Esophagus squamous epithelium (tissue), 5 donors: ENCODE data around the gene MFNG. TPM values are rescaled to one million over a fixed set of nuclear protein-coding genes. Genes with fewer than 3 reads are reported as not detected.

Experiments
- DNase-seq: peaks from one replicate; lab custom pipeline; 2025; lab: John Stamatoyannopoulos, UW
- H3K27ac ChIP-seq, 4 donors: fragments of 200-600 bp; sonication (generic); one replicate each; pipeline ENCODE4 v1.5.1; 2016 to 2019; ENCODE audit warnings: mild to moderate bottlenecking in 1 of 4
- H3K27me3 ChIP-seq, 4 donors: fragments of 200-600 bp; sonication (generic); 1 replicate in 3 of 4; 2 replicates in 1 of 4; pipeline versions ENCODE4 v1.5.1 to v1.6.0; 2017 to 2021; ENCODE audit warnings: antibody characterized with exemption in 1 of 4
- H3K36me3 ChIP-seq, 3 donors: fragments of 200-600 bp; sonication (generic); one replicate each; pipeline ENCODE4 v1.5.1; 2016 to 2019
- H3K4me1 ChIP-seq, 3 donors: fragments of 200-600 bp; sonication (generic); one replicate each; pipeline ENCODE4 v1.5.1; 2017 to 2019
- H3K4me3 ChIP-seq, 4 donors: fragments of 200-600 bp; sonication (generic); 1 replicate in 3 of 4; 2 replicates in 1 of 4; pipeline ENCODE4 v1.5.1; 2016 to 2019; ENCODE audit warnings: mild to moderate bottlenecking in 2 of 4, moderate library complexity in 1 of 4
- H3K9me3 ChIP-seq, 3 donors: fragments of 200-600 bp; sonication (generic); one replicate each; pipeline ENCODE4 v1.5.1; 2016 to 2019
- CTCF ChIP-seq, 6 experiments: fragments of 450-650 bp in 4 of 6; fragments of 200-600 bp in 2 of 6; sonication (generic) in 2 of 6; IDR thresholded peaks; one replicate each; pipeline ENCODE4 v1.5.1; 2016 to 2019; ENCODE audit warnings: antibody characterized with exemption in 6 of 6, mild to moderate bottlenecking in 4 of 6, moderate library complexity in 4 of 6
- POLR2A ChIP-seq, 4 donors: fragments of 450-650 bp; IDR thresholded peaks; one replicate each; pipeline ENCODE4 v1.6.1; 2017; ENCODE audit warnings: antibody characterized with exemption in 4 of 4, mild to moderate bottlenecking in 4 of 4, moderate library complexity in 3 of 4
- WGBS, 2 donors: methylation state at CpG; one replicate each; pipeline ENCODE4 v1.1.5; 2018; 5-methylcytosine and 5-hydroxymethylcytosine counted together
- intact Hi-C: fragments of 100-400 bp; cut with DNase I; formaldehyde crosslinking; loops from one replicate; pipeline ENCODE4 v1.15.0; 2022
- total RNA-seq, 4 donors: library from RNA; depleted of rRNA; stranded (reverse); fragments of >200 nt; gene quantifications; one replicate each; pipeline ENCODE4 v1.1.0, GENCODE V29; 2016
- donor health status: DM: yes; HTN: yes; CAD: no.

MFNG gene
- total RNA-seq, 4 donors from 2014 or later: 3.8 to 10.3 (median 7.9) TPM

DNA sequence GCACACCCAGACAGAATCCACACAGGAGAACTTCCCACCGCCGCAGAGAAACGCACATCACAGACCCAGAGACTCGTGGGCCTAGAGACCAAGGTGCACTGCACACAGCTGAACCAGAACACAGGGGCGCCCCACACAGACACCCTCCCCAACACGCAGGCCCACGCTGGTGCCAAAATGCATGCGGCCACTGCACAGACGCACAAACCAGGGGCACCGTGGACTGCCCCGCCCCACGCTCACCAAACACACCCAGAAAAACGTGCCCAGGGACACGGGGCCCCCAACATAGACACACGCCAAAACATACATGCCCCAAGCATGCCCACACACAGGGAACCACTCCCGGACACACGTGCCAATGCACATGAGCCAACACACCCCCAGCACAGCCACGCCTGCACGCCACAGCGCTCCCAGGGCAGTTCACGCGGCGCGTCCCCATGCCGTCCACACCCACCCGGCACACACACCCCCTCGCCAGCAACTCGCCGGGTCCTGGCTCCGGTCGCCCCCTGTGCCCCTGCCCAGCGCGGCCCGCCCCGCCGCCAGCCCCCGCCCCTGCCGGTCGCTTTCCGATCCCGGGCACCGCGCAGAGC is 66.7 kb downstream of the MFNG start:
- no peaks in the 10 kb centered on the region for H3K9me3 ChIP-seq
- H3K4me1 ChIP-seq: peaks cover 9 to 31% (median 19%) of the 10 kb centered on the region in 3 donors
- no peaks in the 10 kb centered on the region for H3K36me3 ChIP-seq
- WGBS, 2 donors: 4% methylated on average over 16 of the region's 43 CpGs; no CpG with 5 or more reads in 1 of the 2 donors
- intact Hi-C loops: no loop called here
- H3K4me3 ChIP-seq: peak overlapping the region in 2 of 4 donors; percentile 31 to 54
- no peak for DNase-seq
- no peak overlapping the region for H3K27ac ChIP-seq
- TF ChIP-seq POLR2A (IDR thresholded peaks at IDR 0.05): no peak
- no peak for TF ChIP-seq CTCF (IDR thresholded peaks at IDR 0.05)
- peaks cover 6 to 100% (median 10%) of the 10 kb centered on the region in 4 donors for H3K27me3 ChIP-seq

Other genes with a start within 250 kb of the MFNG start
- 10 to 100 TPM; 17.3 to 27.1 (median 19.6) TPM for gene RAC2, start 242.1 kb downstream of the MFNG start, total RNA-seq
- 10 to 100 TPM in 1 of 4 donors, 1 to 10 TPM in 3; 1.9 to 10.3 (median 3.4) TPM for gene CYTH4, start 203.9 kb downstream of the MFNG start, total RNA-seq
- gene ELFN2, start 58.9 kb downstream of the MFNG start, total RNA-seq: not detected
- gene CARD10, start 33.0 kb upstream of the MFNG start, total RNA-seq: 10 to 100 TPM; 11.6 to 24.1 (median 20.9) TPM
- gene CDC42EP1, start 74.1 kb upstream of the MFNG start, total RNA-seq: 10 to 100 TPM; 40.6 to 89.4 (median 53.8) TPM
- not detected for gene LGALS2, start 93.7 kb upstream of the MFNG start, total RNA-seq
- gene GGA1, start 122.5 kb upstream of the MFNG start, total RNA-seq: 10 to 100 TPM; 32.2 to 54.3 (median 39.5) TPM
- gene SH3BP1, start 153.3 kb upstream of the MFNG start, total RNA-seq: 10 to 100 TPM; 33.8 to 53.4 (median 42.0) TPM
- 1 to 10 TPM; 2.3 to 4.1 (median 2.9) TPM for gene PDXP, start 172.3 kb upstream of the MFNG start, total RNA-seq
- gene LGALS1, start 189.3 kb upstream of the MFNG start, total RNA-seq: 100 to 1,000 TPM in 2 of 4 donors, 10 to 100 TPM in 2; 25.4 to 261 (median 92.3) TPM
- 10 to 100 TPM; 34.3 to 44.5 (median 40.8) TPM for gene NOL12, start 200.0 kb upstream of the MFNG start, total RNA-seq
- 100 to 1,000 TPM in 2 of 4 donors, 10 to 100 TPM in 2; 67.6 to 149 (median 108) TPM for gene TRIOBP, start 210.7 kb upstream of the MFNG start, total RNA-seq